Endothelial cell of umbilical vein (primary cell): Measurements from ENCODE around the gene CCDC18. TPM values are rescaled to one million over a fixed set of nuclear protein-coding genes. Genes with fewer than 3 reads are reported as not detected.

Experiments used
- BruUV-seq: library from RNA; stranded (reverse); fragments of 400-500 nt; replicated peaks from 2 replicates; lab custom pipeline; 2021; lab: Mats Ljungman, UMichigan
- CTCF ChIA-PET: fragments of 300-600, 350-600 bp; sonication (Branson Sonifier 250); formaldehyde crosslinking; loops from one replicate; lab custom pipeline; 2021; ENCODE audit warnings: antibody characterized with exemption, inconsistent platforms; lab: Charles Lee
- POLR2A ChIA-PET: fragments of 300-600, 350-600 bp; sonication (Branson Sonifier 250); formaldehyde crosslinking; loops from one replicate; lab custom pipeline; 2021; ENCODE audit warnings: antibody characterized with exemption, inconsistent platforms; lab: Charles Lee
- DNase-seq: peaks from one replicate; pipeline ENCODE4 v3.0.0-alpha.2; 2011; ENCODE audit warnings: low read depth, low spot score
- FAIRE-seq: peaks from 2 replicates; lab custom pipeline; 2011; peaks lifted over from hg19 to GRCh38; lab: Jason Lieb, UNC
- H2AFZ ChIP-seq: 2 replicates; pipeline ENCODE4 v1.6.0; 2012; ENCODE audit warnings: low read depth, low read length, control low read depth, inconsistent platforms
- H3K27ac ChIP-seq: 2 replicates; pipeline ENCODE4 v1.5.1; 2011; ENCODE audit warnings: low read depth, mild to moderate bottlenecking, control low read depth, low read length, moderate library complexity; ENCODE audit not compliant: insufficient read depth
- H3K27me3 ChIP-seq, 2 experiments: 2 replicates each; pipeline versions ENCODE4 v1.6.0 to v1.6.1; 2011; ENCODE audit warnings: low read length in 2 of 2, mixed read lengths in 1 of 2; ENCODE audit not compliant: control insufficient read depth in 2 of 2, insufficient read depth in 2 of 2
- H3K36me3 ChIP-seq, 2 experiments: 2 replicates in 1 of 2; 3 replicates in 1 of 2; pipeline ENCODE4 v1.5.1; 2011; ENCODE audit warnings: low read length in 2 of 2, mild to moderate bottlenecking in 1 of 2, moderate library complexity in 1 of 2; ENCODE audit not compliant: control insufficient read depth in 2 of 2, insufficient read depth in 2 of 2; ENCODE audit errors: extremely low read depth in 1 of 2
- H3K4me1 ChIP-seq: 3 replicates; pipeline ENCODE4 v1.5.1; 2011; ENCODE audit warnings: mild to moderate bottlenecking, low read length; ENCODE audit not compliant: control insufficient read depth, insufficient read depth; ENCODE audit errors: extremely low read depth
- H3K4me2 ChIP-seq: 2 replicates; pipeline ENCODE4 v1.6.1; 2011; ENCODE audit warnings: low read length, control low read depth, mixed read lengths; ENCODE audit not compliant: insufficient read depth
- H3K4me3 ChIP-seq, 3 experiments: fragments of 200-600 bp in 1 of 3; sonication (generic), shearing (Covaris generic) in 1 of 3; replicated peaks in 1 of 3; 2 replicates each; pipeline ENCODE4 v1.5.1; 2011 to 2016; ENCODE audit warnings: control low read depth in 3 of 3, low read length in 3 of 3, mild to moderate bottlenecking in 2 of 3, inconsistent platforms in 1 of 3, low read depth in 1 of 3, moderate library complexity in 1 of 3; ENCODE audit not compliant: insufficient read depth in 1 of 3
- H3K79me2 ChIP-seq: 2 replicates; pipeline ENCODE4 v1.6.0; 2012; ENCODE audit warnings: low read length, inconsistent platforms; ENCODE audit not compliant: control insufficient read depth, insufficient read depth
- H3K9ac ChIP-seq: replicated peaks from 2 replicates; pipeline ENCODE3; 2011; ENCODE audit warnings: low read length, control low read depth; ENCODE audit not compliant: insufficient read depth; ENCODE audit errors: extremely low read depth
- H3K9me1 ChIP-seq: replicated peaks from 3 replicates; pipeline ENCODE4 v1.6.0; 2011; ENCODE audit warnings: mild to moderate bottlenecking, low read length; ENCODE audit not compliant: control insufficient read depth, insufficient read depth; ENCODE audit errors: extremely low read depth
- H3K9me3 ChIP-seq: replicated peaks from 2 replicates; pipeline ENCODE4 v1.5.1; 2012; ENCODE audit warnings: low read length, inconsistent platforms; ENCODE audit not compliant: control insufficient read depth, insufficient read depth
- H4K20me1 ChIP-seq: replicated peaks from 2 replicates; pipeline ENCODE3; 2011; ENCODE audit warnings: mild to moderate bottlenecking, low read length; ENCODE audit not compliant: control insufficient read depth, insufficient read depth; ENCODE audit errors: extremely low read depth
- EZH2 ChIP-seq: IDR thresholded peaks from 2 replicates; pipeline ENCODE4 v1.6.1; 2012; ENCODE audit warnings: borderline replicate concordance, low read depth, mild to moderate bottlenecking, moderate library complexity, low read length, inconsistent platforms; ENCODE audit not compliant: severe bottlenecking
- FOS ChIP-seq: IDR thresholded peaks from 2 replicates; pipeline ENCODE4 v1.6.1; 2011; ENCODE audit warnings: mild to moderate bottlenecking, low read length, moderate library complexity, borderline replicate concordance; ENCODE audit not compliant: insufficient read depth
- GATA2 ChIP-seq: IDR thresholded peaks from 2 replicates; pipeline ENCODE4 v1.7.0; 2011; ENCODE audit warnings: low read depth, mild to moderate bottlenecking, moderate library complexity, mixed read lengths, low read length; ENCODE audit not compliant: insufficient read length, insufficient read depth
- JUN ChIP-seq: IDR thresholded peaks from 2 replicates; pipeline ENCODE4 v1.6.1; 2011; ENCODE audit warnings: borderline replicate concordance, low read depth; ENCODE audit not compliant: insufficient read length, insufficient read depth
- MYC ChIP-seq: IDR thresholded peaks from one replicate; pipeline ENCODE4 v1.6.1; 2011; ENCODE audit warnings: mild to moderate bottlenecking, low read depth, low read length
- POLR2A ChIP-seq: IDR thresholded peaks from 2 replicates; pipeline ENCODE4 v1.6.1; 2012; ENCODE audit warnings: low read depth, mild to moderate bottlenecking, control low read depth, low read length
- POLR2AphosphoS5 ChIP-seq: IDR thresholded peaks from 2 replicates; pipeline ENCODE4 v1.6.1; 2012; ENCODE audit warnings: low read depth, mild to moderate bottlenecking, control low read depth, low read length, moderate library complexity; ENCODE audit not compliant: insufficient read depth
- dilution Hi-C: fragments of 300-500 bp; cut with MboI; formaldehyde crosslinking; loops from one replicate; pipeline ENCODE4 v1.15.0; 2019; ENCODE audit warnings: low sequenced_read_pairs; ENCODE audit not compliant: extremely low pct_ligation_motif_present
- intact Hi-C: fragments of 100-400 bp; cut with micrococcal nuclease; formaldehyde crosslinking; loops from one replicate; pipeline ENCODE4 v1.10.0; 2022
- polyA plus RNA-seq, 4 experiments: library from polyadenylated mRNA; depleted of rRNA in 3 of 4; stranded (reverse) in 3 of 4; unstranded in 1 of 4; fragments of >200 nt; gene quantifications; 2 replicates each; pipeline versions ENCODE4 v1.2.1 to v1.2.3, GENCODE V29; 2011 to 2012; ENCODE audit warnings: missing spikeins in 1 of 4
- total RNA-seq: library from RNA; stranded (reverse); gene quantifications from 2 replicates; pipeline ENCODE4 v1.2.3, GENCODE V29; 2021
- TF ChIP-seq, protein P1 (sequence below): IDR thresholded peaks from 2 replicates; pipeline ENCODE4 v1.6.1; 2011; ENCODE audit not compliant: insufficient read depth, insufficient read length
- TF ChIP-seq, protein P2 (sequence below), 2 donors: IDR thresholded peaks; 1 replicate in 1 of 2; 2 replicates in 1 of 2; pipeline ENCODE4 v1.5.1; 2011; ENCODE audit warnings: low read length in 2 of 2, mild to moderate bottlenecking in 2 of 2, moderate library complexity in 2 of 2, control low read depth in 1 of 2, inconsistent platforms in 1 of 2, low read depth in 1 of 2; ENCODE audit not compliant: insufficient read depth in 1 of 2; ENCODE audit errors: extremely low read depth in 1 of 2

CCDC18 gene
- total and polyA plus RNA-seq, 2 donors (not counting 3 experiments of a cell fraction or from before 2014, with no cell fraction given), result 2.2 to 11.2 TPM

DNA sequence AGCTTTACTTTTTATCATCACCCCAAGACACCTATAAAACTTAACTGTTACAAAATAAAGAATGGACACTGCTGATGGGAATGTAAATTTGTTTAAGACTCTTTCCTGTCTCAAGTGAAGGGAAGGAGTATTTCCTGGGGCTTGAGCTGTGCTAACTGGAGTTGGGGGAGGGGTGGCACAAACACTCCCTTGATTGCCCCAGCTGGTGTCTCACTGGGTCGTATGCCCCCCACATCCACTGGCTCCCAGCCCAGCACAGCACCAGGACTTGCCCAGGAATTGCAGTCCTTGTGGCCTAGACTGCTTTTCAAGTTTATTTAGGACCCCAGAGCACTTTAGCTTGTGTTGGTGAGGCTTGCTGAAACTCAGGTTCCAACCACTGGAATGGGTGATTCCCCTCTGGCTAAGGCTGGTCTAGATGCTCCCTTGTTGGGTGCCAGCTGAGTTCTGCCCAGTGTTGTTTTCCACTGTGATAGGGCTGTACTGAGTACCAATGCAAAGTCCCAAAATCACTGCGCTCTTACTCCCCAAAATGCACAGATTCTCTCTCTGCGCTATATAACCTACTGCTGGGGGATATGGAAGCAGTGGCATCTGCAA, 116.1 kb downstream of the CCDC18 start:
- Histone ChIP-seq H3K9me1 (no peaks in the 10 kb centered on the region), H3K36me3 (no peaks in the 10 kb centered on the region), H3K4me1 (no peaks in the 10 kb centered on the region), H3K9me3 (no peaks in the 10 kb centered on the region), H3K4me3 (no peak overlapping the region), H3K4me2 (no peak overlapping the region), H3K9ac (no peak overlapping the region), H4K20me1 (no peaks in the 10 kb centered on the region), H3K27me3 (no peaks in the 10 kb centered on the region), H3K79me2 (no peaks in the 10 kb centered on the region), H2AFZ (no peak overlapping the region), H3K27ac (no peak overlapping the region)
- FAIRE-seq, result no peak
- intact Hi-C loops, result no loop called here
- dilution Hi-C loops, result no loop called here
- ChIA-PET POLR2A (no interaction called here), CTCF (interaction anchor here (3.9 kb wide), 1 partner anchor 8 kb away, joined by 22 read pairs; no protein-coding TSS in a partner anchor)
- BruUV-seq, result no TSS peak
- TF ChIP-seq EZH2 (no peak), FOS (no peak), JUN (no peak), POLR2AphosphoS5 (no peak)
- TF ChIP-seq, protein P1, sequence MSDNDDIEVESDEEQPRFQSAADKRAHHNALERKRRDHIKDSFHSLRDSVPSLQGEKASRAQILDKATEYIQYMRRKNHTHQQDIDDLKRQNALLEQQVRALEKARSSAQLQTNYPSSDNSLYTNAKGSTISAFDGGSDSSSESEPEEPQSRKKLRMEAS, result no peak
- DNase-seq, result no peak

DNA sequence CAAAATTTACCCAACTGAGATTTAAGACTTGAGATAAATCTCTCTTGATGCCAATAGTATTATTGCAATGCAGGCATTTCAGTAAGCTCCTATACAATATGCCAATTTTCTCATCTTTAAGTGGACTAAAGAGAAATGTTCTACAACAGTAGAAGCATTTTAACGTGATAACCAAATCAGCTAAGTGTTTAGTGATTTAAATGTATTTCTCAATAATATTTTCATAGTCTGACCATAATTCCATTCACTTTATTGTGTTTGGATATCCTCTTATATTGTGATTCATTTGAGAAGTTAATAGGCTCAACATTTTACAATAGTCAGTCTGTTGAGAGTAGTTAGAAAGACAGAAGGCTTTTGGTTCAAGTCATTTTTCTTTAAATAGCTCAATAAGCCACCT, 120.6 kb downstream of the CCDC18 start:
- POLR2A ChIA-PET, result no interaction called here
- BruUV-seq, result no TSS peak
- no peaks in the 10 kb centered on the region for H3K27me3 ChIP-seq
- H3K9me3 ChIP-seq, result no peaks in the 10 kb centered on the region
- intact Hi-C loops, result loop anchor here (5.0 kb wide), 1 partner anchor 266 kb away; no protein-coding TSS in a partner anchor
- FAIRE-seq (no peak), DNase-seq (no peak)
- H3K27ac ChIP-seq, result no peak overlapping the region
- no peaks in the 10 kb centered on the region for H3K4me1 ChIP-seq
- CTCF ChIA-PET, result interaction anchor here (0.7 kb wide), 1 partner anchor 543 kb away, joined by 3 read pairs; no protein-coding TSS in a partner anchor
- no peaks in the 10 kb centered on the region for H4K20me1 ChIP-seq
- no peak overlapping the region for H2AFZ ChIP-seq
- H3K4me2 ChIP-seq, result no peak overlapping the region
- no peak overlapping the region for H3K9ac ChIP-seq
- H3K36me3 ChIP-seq, result no peaks in the 10 kb centered on the region
- H3K9me1 ChIP-seq, result no peaks in the 10 kb centered on the region
- H3K4me3 ChIP-seq, result no peak overlapping the region
- TF ChIP-seq POLR2A (no peak), POLR2AphosphoS5 (no peak), MYC (no peak), EZH2 (no peak), GATA2 (no peak), FOS (no peak), JUN (no peak)
- TF ChIP-seq, protein P2, sequence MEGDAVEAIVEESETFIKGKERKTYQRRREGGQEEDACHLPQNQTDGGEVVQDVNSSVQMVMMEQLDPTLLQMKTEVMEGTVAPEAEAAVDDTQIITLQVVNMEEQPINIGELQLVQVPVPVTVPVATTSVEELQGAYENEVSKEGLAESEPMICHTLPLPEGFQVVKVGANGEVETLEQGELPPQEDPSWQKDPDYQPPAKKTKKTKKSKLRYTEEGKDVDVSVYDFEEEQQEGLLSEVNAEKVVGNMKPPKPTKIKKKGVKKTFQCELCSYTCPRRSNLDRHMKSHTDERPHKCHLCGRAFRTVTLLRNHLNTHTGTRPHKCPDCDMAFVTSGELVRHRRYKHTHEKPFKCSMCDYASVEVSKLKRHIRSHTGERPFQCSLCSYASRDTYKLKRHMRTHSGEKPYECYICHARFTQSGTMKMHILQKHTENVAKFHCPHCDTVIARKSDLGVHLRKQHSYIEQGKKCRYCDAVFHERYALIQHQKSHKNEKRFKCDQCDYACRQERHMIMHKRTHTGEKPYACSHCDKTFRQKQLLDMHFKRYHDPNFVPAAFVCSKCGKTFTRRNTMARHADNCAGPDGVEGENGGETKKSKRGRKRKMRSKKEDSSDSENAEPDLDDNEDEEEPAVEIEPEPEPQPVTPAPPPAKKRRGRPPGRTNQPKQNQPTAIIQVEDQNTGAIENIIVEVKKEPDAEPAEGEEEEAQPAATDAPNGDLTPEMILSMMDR (IDR thresholded peaks at IDR 0.05; ENCODE audit: extremely low read depth in 1 of 2, insufficient read depth in 1 of 2, low read depth in 1 of 2, low read length in 2 of 2), result no peak
- TF ChIP-seq, protein P1, result no peak
- dilution Hi-C loops, result no loop called here
- H3K79me2 ChIP-seq, result no peaks in the 10 kb centered on the region
